Neuronal stem cell (in vitro differentiated cells): ENCODE results near the gene POU2AF3.

Source experiments
- DNase-seq: peaks from one replicate; pipeline ENCODE4 v3.0.0-alpha.2; 2013; ENCODE audit warnings: low spot score
- H2AFZ ChIP-seq: one replicate; pipeline ENCODE4 v1.6.1; 2013; ENCODE audit warnings: mild to moderate bottlenecking, low read length, inconsistent platforms
- H2AK5ac ChIP-seq: 2 replicates; pipeline ENCODE4 v1.6.1; 2013; ENCODE audit warnings: low read depth, mild to moderate bottlenecking, inconsistent platforms, low read length, moderate library complexity, mixed read lengths
- H2BK120ac ChIP-seq: 2 replicates; pipeline ENCODE4 v1.6.1; 2013; ENCODE audit warnings: low read depth, mild to moderate bottlenecking, inconsistent platforms, low read length, moderate library complexity, mixed read lengths
- H2BK12ac ChIP-seq: one replicate; pipeline ENCODE4 v1.6.1; 2013; ENCODE audit warnings: low read length, inconsistent platforms
- H2BK15ac ChIP-seq: 2 replicates; pipeline ENCODE4 v1.6.1; 2013; ENCODE audit warnings: mild to moderate bottlenecking, low read length, inconsistent platforms, mixed read lengths
- H2BK5ac ChIP-seq: one replicate; pipeline ENCODE4 v1.6.1; 2013; ENCODE audit warnings: inconsistent platforms, mild to moderate bottlenecking, low read length, moderate library complexity
- H3K14ac ChIP-seq: one replicate; pipeline ENCODE4 v1.6.1; 2013; ENCODE audit warnings: low read length, inconsistent platforms
- H3K18ac ChIP-seq: 2 replicates; pipeline ENCODE4 v1.6.1; 2013; ENCODE audit warnings: low read length, inconsistent platforms
- H3K23ac ChIP-seq: 2 replicates; pipeline ENCODE4 v1.6.1; 2013; ENCODE audit warnings: low read depth, mild to moderate bottlenecking, mixed read lengths, low read length, inconsistent platforms; ENCODE audit not compliant: poor library complexity
- H3K27ac ChIP-seq: replicated peaks from 3 replicates; pipeline ENCODE4 v1.5.1; 2013; ENCODE audit warnings: low read length, inconsistent platforms
- H3K27me3 ChIP-seq, 3 experiments: 2 replicates each; pipeline ENCODE4 v1.6.1; 2013; ENCODE audit warnings: low read length in 3 of 3, mild to moderate bottlenecking in 2 of 3, inconsistent platforms in 1 of 3, low read depth in 1 of 3, mixed read lengths in 1 of 3, moderate library complexity in 1 of 3; ENCODE audit not compliant: control insufficient read depth in 3 of 3, insufficient read depth in 3 of 3
- H3K36me3 ChIP-seq, 2 donors: replicated peaks in 1 of 2; 2 replicates each; pipeline ENCODE4 v1.6.1; 2013; ENCODE audit warnings: low read length in 2 of 2; ENCODE audit not compliant: control insufficient read depth in 2 of 2, insufficient read depth in 2 of 2
- H3K4ac ChIP-seq: 2 replicates; pipeline ENCODE4 v1.6.1; 2013; ENCODE audit warnings: inconsistent platforms, mild to moderate bottlenecking, low read length, moderate library complexity
- H3K4me1 ChIP-seq, 2 donors: 1 replicate in 1 of 2; 2 replicates in 1 of 2; pipeline ENCODE4 v1.6.1; 2013; ENCODE audit warnings: low read length in 2 of 2, low read depth in 1 of 2; ENCODE audit not compliant: control insufficient read depth in 2 of 2, insufficient read depth in 1 of 2
- H3K4me2 ChIP-seq: one replicate; pipeline ENCODE4 v1.6.1; 2013; ENCODE audit warnings: mild to moderate bottlenecking, low read length, inconsistent platforms; ENCODE audit not compliant: insufficient read depth, poor library complexity, severe bottlenecking
- H3K4me3 ChIP-seq, 2 donors: 2 replicates each; pipeline ENCODE4 v1.5.1; 2013; ENCODE audit warnings: low read length in 2 of 2, mild to moderate bottlenecking in 2 of 2, inconsistent platforms in 1 of 2, moderate library complexity in 1 of 2
- H3K79me1 ChIP-seq: one replicate; pipeline ENCODE4 v1.6.1; 2013; ENCODE audit warnings: low read depth, mild to moderate bottlenecking, inconsistent platforms, low read length, moderate library complexity
- H3K9ac ChIP-seq: one replicate; pipeline ENCODE4 v1.6.1; 2013; ENCODE audit warnings: mild to moderate bottlenecking, low read depth, low read length, inconsistent platforms; ENCODE audit not compliant: poor library complexity
- H3K9me3 ChIP-seq, 2 donors: replicated peaks in 1 of 2; 2 replicates each; pipeline versions ENCODE3 to v1.6.1; 2013; ENCODE audit warnings: low read length in 2 of 2, mild to moderate bottlenecking in 2 of 2, inconsistent platforms in 1 of 2, low read depth in 1 of 2, mixed read lengths in 1 of 2, moderate library complexity in 1 of 2; ENCODE audit not compliant: control insufficient read depth in 2 of 2, insufficient read depth in 1 of 2
- H4K8ac ChIP-seq: one replicate; pipeline ENCODE4 v1.6.1; 2013; ENCODE audit warnings: low read depth, mild to moderate bottlenecking, inconsistent platforms, low read length, moderate library complexity
- H4K91ac ChIP-seq: one replicate; pipeline ENCODE4 v1.6.1; 2013; ENCODE audit warnings: low read length, low read depth, mild to moderate bottlenecking, inconsistent platforms; ENCODE audit not compliant: poor library complexity
- WGBS, 2 donors: extraction: QIAGEN DNeasy Blood & Tissue Kit; methylation state at CpG; one replicate each; pipeline ENCODE4 v1.1.7; 2013; ENCODE audit warnings: missing lambda C conversion rate in 2 of 2, mixed read lengths in 1 of 2; ENCODE audit not compliant: insufficient read length in 2 of 2, insufficient replicate concordance in 1 of 2; ENCODE audit errors: extremely low coverage in 2 of 2; 5-methylcytosine and 5-hydroxymethylcytosine counted together

Gene POU2AF3

DNA sequence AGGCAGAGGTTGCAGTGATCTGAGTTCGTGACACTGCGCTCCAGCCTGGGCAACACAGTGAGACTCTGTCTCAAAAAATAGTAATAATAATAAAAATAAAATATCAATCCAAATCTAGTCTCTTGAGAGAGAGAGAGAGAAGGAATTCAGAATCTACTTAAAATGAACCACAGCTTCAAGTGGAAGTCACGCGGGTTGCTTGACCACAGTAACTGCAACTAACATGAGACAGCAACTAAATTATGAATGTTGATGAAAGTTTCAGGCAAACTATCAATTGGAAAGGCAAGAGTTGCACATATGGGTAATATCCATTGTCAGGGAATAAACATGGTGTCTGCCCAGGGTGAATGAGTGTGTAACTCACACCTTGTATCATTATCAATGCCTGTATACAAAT, 40.3 kb upstream of the POU2AF3 start:
- no CpG with 5 or more reads among the region's 4 CpGs for whole genome bisulfite sequencing, 2 donors
- Histone ChIP-seq H2BK15ac (no peak overlapping the region), H3K18ac (no peak overlapping the region), H4K8ac (no peak overlapping the region), H3K4me1 (no peaks in the 10 kb centered on the region), H2BK12ac (no peak overlapping the region), H3K4ac (no peak overlapping the region), H3K9ac (no peak overlapping the region), H3K23ac (no peak overlapping the region), H3K4me2 (no peak overlapping the region), H3K79me1 (no peaks in the 10 kb centered on the region), H3K4me3 (no peak overlapping the region), H4K91ac (no peak overlapping the region), H3K36me3 (no peaks in the 10 kb centered on the region), H2AK5ac (no peak overlapping the region), H3K27ac (no peak overlapping the region), H2BK5ac (no peak overlapping the region), H3K14ac (no peak overlapping the region), H2BK120ac (no peak overlapping the region), H3K27me3 (no peaks in the 10 kb centered on the region), H2AFZ (no peak overlapping the region), H3K9me3 (no peaks in the 10 kb centered on the region)
- DNase-seq = no peak

- Histone ChIP-seq H2AK5ac (no peak overlapping the region), H3K27me3 (no peaks in the 10 kb centered on the region), H3K36me3 (no peaks in the 10 kb centered on the region), H3K9ac (no peak overlapping the region), H3K18ac (no peak overlapping the region), H2BK15ac (no peak overlapping the region), H2AFZ (no peak overlapping the region), H3K9me3 (no peaks in the 10 kb centered on the region), H2BK120ac (no peak overlapping the region), H4K8ac (no peak overlapping the region), H4K91ac (no peak overlapping the region), H3K79me1 (no peaks in the 10 kb centered on the region), H3K4me3 (no peak overlapping the region), H3K23ac (no peak overlapping the region), H2BK12ac (no peak overlapping the region), H3K4me2 (no peak overlapping the region), H3K14ac (no peak overlapping the region), H2BK5ac (no peak overlapping the region), H3K4me1 (no peaks in the 10 kb centered on the region), H3K27ac (no peak overlapping the region), H3K4ac (no peak overlapping the region)
- no CpG with 5 or more reads among the region's 4 CpGs for WGBS, 2 donors
- DNase-seq = no peak
These were observed 38.5 kb upstream of the POU2AF3 start for GRCh38 chr11:111259896-111260295.

DNA sequence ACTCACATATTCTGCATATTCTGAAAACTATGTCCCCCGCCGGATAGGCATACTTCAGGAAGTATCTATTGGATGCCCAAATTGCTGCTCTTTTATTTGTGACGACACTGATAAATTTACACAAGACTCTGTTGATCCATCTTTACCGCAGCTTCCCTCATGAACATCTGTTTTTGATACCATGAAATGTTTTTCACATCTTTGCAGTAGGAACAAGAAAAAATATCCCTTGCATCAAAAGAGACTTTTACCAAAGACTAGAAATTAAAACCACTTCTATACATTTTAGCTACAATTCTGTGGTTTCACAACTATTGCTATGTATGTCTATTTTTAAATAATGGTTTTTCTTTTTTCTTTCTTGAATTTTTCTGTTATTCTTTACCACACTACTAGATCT, 37.5 kb upstream of the POU2AF3 start:
- Histone ChIP-seq H3K79me1 (no peaks in the 10 kb centered on the region), H3K23ac (no peak overlapping the region), H3K9ac (no peak overlapping the region), H2BK12ac (no peak overlapping the region), H3K18ac (no peak overlapping the region), H3K4me1 (no peaks in the 10 kb centered on the region), H2BK5ac (no peak overlapping the region), H4K91ac (no peak overlapping the region), H3K27me3 (no peaks in the 10 kb centered on the region), H4K8ac (no peak overlapping the region), H2BK120ac (no peak overlapping the region), H3K36me3 (no peaks in the 10 kb centered on the region), H3K4me2 (no peak overlapping the region), H3K27ac (no peak overlapping the region), H2AFZ (no peak overlapping the region), H2BK15ac (no peak overlapping the region), H3K4me3 (no peak overlapping the region), H3K9me3 (no peaks in the 10 kb centered on the region), H3K4ac (no peak overlapping the region), H3K14ac (no peak overlapping the region), H2AK5ac (no peak overlapping the region)
- DNase-seq = no peak
- no CpG with 5 or more reads among the region's 4 CpGs for WGBS, 2 donors

GRCh38 chr11:111264646-111265045, 33.7 kb upstream of the POU2AF3 start:
- Histone ChIP-seq H3K79me1 (no peaks in the 10 kb centered on the region), H4K91ac (no peak overlapping the region), H2AFZ (no peak overlapping the region), H2BK5ac (no peak overlapping the region), H3K23ac (no peak overlapping the region), H3K18ac (no peak overlapping the region), H3K27me3 (no peaks in the 10 kb centered on the region), H2BK120ac (no peak overlapping the region), H3K4ac (no peak overlapping the region), H3K4me3 (no peak overlapping the region), H2AK5ac (no peak overlapping the region), H3K36me3 (no peaks in the 10 kb centered on the region), H2BK12ac (no peak overlapping the region), H3K4me1 (peaks cover 0 to 3% of the 10 kb centered on the region in 2 donors), H2BK15ac (no peak overlapping the region), H3K9ac (no peak overlapping the region), H3K27ac (no peak overlapping the region), H4K8ac (no peak overlapping the region), H3K14ac (no peak overlapping the region), H3K4me2 (no peak overlapping the region), H3K9me3 (no peaks in the 10 kb centered on the region)
- DNase-seq = no peak
- WGBS, 2 donors = no CpG with 5 or more reads among the region's 1 CpG
